SIG-M5 (cell line): ENCODE data around the gene PPP4R3A.
"Not testable (repeated sequence)": the region's sequence is repeated elsewhere in the genome, so short reads cannot be mapped to it uniquely, and the experiment has no call there.

ENCODE experiments used
- DNase-seq: peaks from one replicate; lab custom pipeline; 2025; lab: John Stamatoyannopoulos, UW

PPP4R3A gene

GRCh38 chr14:91436266-91436665 is 73.8 kb downstream of the PPP4R3A start:
- not testable (repeated sequence) for DNase-seq

GRCh38 chr14:91429385-91429784 is 80.7 kb downstream of the PPP4R3A start:
- no peak for DNase-seq

GRCh38 chr14:91428931-91429330 is 81.2 kb downstream of the PPP4R3A start:
- not testable (repeated sequence) for DNase-seq

GRCh38 chr14:91425531-91425944 is 84.6 kb downstream of the PPP4R3A start:
- DNase-seq: peak; percentile 13

- DNase-seq: no peak
Measured at GRCh38 chr14:91424813-91425530, 85.1 kb downstream of the PPP4R3A start.

- no peak for DNase-seq
Measured at GRCh38 chr14:91420686-91421085, 89.4 kb downstream of the PPP4R3A start.

- no peak for DNase-seq
Measured at GRCh38 chr14:91419451-91419850, 90.7 kb downstream of the PPP4R3A start.

- peak; percentile 69 for DNase-seq
Measured at GRCh38 chr14:91419044-91419397, 91.1 kb downstream of the PPP4R3A start.

GRCh38 chr14:91418387-91419043 is 91.6 kb downstream of the PPP4R3A start:
- no peak for DNase-seq

GRCh38 chr14:91417983-91418386 is 92.1 kb downstream of the PPP4R3A start:
- no peak for DNase-seq

GRCh38 chr14:91417120-91417982 is 92.8 kb downstream of the PPP4R3A start, which contains the start of gene CCDC88C:
Gene CCDC88C (minus strand): TSS chr14:91417820. CDS start chr14:91417690, 130 bp downstream.
- DNase-seq: no peak

- no peak for DNase-seq
Measured at GRCh38 chr14:91416744-91417119, 93.4 kb downstream of the PPP4R3A start.

- no peak for DNase-seq
Measured at GRCh38 chr14:91415794-91416743, 94.0 kb downstream of the PPP4R3A start.

GRCh38 chr14:91414475-91414833 is 95.7 kb downstream of the PPP4R3A start:
- no peak for DNase-seq

GRCh38 chr14:91413547-91414474 is 96.3 kb downstream of the PPP4R3A start:
- no peak for DNase-seq

- DNase-seq: no peak
Measured at GRCh38 chr14:91412939-91413338, 97.2 kb downstream of the PPP4R3A start.

GRCh38 chr14:91410771-91411536 is 99.2 kb downstream of the PPP4R3A start:
- DNase-seq: no peak

GRCh38 chr14:91409928-91410718 is 100.0 kb downstream of the PPP4R3A start:
- DNase-seq: no peak

GRCh38 chr14:91409240-91409639 is 100.9 kb downstream of the PPP4R3A start:
- not testable (repeated sequence) for DNase-seq
